NCI-H2029 (cell line): ENCODE measurements around the gene CEP63.

Experiments used
- DNase-seq: peaks from one replicate; lab custom pipeline; 2025; lab: John Stamatoyannopoulos, UW

Gene CEP63

DNA sequence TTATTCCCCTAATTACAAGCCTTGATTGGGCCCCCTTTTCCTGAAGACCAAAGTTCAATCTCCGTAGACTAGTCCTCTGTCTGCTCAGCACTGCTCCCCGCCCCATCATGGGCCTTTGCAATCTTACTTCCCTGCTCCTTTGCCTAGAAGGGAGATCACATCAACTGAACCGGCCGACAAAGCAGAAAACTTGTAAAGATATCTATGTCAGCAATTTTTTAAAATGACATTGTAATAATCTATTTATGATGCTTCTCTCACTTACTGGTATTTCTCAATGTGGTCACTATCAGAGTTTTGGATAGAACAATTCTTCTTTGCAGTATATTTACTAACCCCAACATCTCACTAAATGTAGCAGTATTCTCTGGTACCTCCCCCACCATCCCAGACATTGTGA is 17.3 kb upstream of the CEP63 start:
- DNase-seq = no peak

DNA sequence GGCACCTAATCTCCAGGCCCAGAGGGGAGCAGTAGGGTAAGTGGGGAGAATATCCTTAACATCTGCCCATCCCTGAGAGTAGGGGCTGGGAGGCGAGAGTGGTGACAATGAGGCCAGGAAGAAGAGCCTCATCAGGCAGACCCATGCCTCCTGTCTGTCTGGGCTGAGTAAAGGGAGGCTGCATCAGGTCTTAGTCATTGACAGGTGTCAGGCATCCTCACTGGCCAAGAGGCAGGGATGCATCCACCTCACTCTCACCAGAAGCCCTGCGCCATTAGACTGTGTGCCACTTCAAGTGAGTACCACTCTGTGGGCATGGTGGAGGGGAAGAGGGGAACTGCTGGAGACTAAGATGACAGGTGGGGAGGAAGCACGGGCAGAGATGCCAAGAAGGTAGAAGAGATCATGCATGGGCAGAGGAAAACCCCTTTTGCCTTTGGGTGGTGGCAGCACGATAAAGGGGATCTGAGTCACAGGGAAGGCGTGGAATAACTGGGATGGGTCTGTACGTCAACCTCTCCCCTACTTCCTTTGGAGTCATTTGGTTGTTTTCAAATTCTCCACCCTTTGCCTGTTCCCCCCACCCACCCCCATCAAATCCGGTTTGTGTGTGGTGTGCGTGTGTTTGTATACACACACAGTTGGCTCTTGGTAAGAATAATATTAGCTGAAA is 14.2 kb upstream of the CEP63 start:
- DNase-seq = no peak

DNA sequence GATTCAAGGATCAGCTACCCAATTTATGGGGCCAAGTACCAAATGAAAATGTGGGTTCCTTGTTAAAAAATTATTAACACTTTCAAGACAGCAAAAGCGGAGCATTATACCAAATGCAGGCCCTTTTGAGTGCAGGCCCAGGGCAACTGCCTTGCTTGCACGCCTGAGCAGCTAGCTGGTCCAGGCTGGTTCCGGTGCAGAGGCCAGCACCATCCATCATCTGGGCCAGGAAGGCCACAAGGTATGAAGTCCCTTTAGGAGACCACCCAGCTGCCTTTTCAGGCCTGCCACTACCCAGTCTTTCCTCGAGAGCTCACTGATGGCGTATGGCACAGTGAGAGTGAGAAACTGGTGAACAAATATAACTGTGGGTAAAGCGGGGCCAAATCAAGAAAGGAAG is 13.0 kb upstream of the CEP63 start:
- DNase-seq = no peak

DNA sequence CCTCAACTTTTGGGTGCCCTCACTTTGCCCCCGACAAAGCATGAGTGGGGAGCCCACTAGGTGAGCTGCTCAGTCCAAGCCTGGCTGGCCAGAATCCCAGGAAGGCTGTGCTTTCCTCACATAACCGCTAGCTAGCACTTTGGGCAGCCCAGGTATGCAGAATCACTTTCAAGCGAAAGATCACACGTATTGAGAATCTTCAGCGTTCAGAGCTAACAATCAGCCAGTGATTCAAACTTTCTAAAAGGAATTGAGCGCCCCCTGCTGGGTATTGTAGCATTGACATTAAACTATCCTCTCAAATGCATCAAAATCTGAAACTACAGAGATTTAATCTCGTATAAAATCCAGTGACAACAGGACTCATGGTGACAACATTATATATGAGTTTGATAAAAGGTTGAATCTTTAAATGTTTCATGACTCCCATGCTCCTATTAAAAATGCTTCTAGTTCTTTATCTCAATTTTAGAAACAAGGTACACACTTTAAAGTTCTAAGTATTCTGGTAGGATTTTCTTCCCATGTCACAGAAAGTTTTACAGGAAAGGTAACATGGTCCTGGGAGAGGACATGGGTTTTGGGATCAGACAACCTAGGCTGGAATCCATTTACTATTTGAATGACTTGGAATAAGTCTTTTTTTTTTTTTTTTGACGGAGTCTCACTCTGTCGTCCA is 11.8 kb upstream of the CEP63 start:
- DNase-seq = peak; percentile 55

DNA sequence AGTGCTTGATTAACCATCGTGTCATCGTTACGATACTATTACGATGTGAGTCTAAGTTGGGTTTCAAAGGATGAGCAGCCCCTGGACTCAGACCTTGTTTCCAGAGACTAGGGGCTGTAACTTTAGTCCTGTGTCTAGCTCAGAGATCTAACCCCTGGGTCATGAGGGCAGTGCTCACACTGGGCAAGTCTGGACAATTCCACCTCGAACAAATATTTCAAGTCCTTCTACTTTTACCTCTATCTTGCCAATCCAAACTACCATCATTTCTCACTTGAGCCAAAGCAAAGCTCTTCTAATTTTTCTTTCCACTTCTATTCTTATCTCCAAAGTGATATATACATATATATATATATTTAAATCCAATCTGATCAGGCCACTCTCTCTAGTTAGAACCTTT is 10.9 kb upstream of the CEP63 start:
- DNase-seq = no peak

DNA sequence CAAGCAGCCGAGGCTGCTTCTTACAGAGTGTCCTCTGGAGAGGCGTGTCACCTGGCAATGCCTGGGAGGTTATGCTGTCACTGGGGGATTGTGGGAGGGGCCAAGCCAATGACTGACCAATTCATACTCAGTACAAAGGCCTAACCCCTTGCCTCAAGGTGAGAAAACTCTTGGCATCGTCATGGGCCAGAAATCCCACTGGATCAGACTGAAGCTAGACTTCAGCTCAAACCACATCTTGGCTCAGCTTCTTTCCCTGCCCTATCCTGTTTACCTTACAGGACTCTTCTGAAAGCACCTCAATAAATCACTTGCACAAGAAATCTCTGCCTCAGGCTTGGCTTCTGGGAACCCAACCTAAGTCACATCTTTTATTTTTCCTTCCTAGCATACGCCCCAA is 9.6 kb upstream of the CEP63 start:
- DNase-seq = no peak

DNA sequence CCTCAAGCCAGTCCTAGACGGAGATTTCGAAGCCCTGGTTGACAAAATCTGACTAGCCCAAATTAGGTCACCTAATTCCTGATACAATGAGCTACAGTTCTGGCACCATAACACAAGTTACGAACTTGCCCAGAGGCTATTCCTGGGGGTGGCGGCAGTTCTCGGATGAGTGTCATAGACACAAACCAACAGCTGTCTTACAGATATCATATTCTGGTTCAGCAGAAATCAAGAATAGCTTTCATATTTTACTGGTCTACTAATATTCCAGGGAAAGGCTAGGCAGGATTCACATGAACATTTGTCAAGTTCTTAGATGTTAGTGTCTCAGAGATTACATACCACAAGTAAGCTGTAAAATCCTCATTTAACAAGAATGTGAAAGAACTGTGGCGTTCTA is 8.9 kb upstream of the CEP63 start:
- no peak for DNase-seq

DNA sequence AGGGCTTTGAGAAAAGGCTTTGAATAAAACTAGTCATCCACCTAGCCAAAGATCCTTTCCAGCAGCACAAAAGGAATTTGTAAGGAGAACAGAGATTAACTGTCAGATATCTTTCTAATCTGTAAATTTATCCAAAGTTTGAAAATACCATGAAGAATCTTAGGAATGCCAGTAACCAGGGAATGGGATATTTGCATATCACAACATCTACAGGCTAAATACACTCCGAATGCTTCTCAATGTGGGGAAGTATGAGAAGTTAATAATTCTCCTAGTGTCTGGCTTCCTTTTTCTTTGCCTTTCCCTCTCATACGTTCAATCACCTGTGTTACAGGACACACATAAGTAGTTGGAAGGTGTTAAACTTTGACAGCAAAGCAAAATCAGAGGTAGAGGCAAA is 7.9 kb upstream of the CEP63 start:
- DNase-seq = no peak

DNA sequence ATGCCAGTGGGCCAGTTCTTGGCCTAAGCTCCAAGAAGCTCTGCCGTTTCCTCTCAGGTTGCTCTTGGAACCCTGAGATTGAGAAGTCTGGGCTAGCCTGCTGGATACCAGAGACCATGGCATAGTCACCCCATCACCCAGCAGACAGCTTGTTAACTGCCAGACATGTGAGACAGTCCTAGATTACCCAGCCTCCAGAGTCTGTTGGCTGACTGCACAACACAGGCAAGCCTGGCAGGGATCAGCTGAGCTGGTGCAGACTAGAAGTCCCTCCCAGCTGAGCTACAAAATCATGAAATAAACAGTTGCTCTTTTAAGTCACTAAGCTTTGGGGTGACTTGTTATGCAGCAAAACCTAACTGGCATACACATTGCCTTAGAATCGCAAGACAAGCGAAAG is 5.3 kb upstream of the CEP63 start:
- DNase-seq = no peak

DNA sequence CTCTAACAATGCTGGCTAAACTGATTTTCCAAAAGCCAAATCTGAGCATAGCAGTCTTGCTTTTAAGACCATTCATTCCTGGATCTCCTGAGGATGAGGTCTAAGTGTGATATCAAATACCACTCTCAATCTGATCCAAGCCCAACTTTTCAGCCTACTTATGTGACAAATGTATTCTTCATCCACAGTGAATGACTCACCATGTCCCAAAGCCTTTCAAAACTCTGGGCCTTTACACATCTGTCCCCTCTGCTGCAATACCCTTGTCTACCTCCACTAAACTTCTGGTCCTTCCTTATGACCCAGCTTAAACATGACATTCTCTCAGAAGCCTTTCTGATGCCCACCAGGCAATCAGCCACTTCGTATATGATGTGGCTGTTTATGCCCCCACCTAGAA is 4.7 kb upstream of the CEP63 start:
- no peak for DNase-seq

DNA sequence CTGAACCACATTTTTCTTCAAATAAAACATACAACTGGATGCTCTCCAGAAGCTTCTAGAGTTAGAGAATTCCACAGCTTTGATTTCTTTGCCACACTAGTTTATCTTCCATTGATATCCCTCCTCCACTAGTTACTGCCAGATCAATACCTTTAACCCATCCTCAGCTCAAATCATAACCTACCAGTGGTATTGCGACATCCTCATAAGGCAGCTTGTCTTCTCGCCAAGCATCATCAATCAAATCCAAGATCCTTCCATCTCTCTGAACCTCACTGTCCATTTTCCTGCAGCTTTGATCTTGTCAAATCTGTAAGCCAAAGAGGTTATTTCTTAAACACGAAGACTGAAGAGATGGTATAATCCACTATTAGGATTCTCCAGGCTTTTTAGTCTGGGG is 3.2 kb upstream of the CEP63 start:
- DNase-seq = no peak

DNA sequence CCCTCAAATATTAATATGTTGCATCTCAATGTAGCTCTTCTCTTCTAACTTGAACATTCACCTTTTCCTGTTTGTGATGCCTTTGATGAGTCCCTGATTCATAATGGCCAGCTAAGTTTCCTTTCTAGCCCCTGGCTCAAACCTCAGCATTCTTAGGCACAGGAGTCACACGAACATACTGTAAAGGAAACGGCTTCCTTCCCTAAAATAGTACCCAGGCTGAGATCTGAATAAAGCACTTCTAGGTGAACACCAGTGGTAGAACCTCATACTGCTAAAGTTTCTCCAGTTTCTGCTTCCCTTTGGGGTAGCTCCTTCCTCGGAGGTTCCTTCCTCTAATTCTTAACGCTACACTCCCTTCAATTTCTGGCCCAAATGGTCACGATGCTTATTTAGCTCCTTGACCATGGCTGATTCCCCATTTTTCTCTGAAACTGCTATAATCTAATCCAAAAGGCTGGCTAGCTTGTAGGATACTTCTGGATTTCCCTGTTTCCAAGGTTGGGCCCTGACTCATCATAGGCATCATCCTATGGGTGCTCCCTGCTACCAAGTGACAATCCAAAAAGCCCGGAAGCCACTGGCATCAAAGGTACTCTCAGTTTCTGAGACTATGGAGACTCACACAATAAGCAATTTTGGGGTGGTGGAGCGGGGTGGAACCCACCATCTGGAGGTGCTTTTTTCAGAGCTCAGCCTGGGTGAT is 2.5 kb upstream of the CEP63 start:
- DNase-seq = no peak

DNA sequence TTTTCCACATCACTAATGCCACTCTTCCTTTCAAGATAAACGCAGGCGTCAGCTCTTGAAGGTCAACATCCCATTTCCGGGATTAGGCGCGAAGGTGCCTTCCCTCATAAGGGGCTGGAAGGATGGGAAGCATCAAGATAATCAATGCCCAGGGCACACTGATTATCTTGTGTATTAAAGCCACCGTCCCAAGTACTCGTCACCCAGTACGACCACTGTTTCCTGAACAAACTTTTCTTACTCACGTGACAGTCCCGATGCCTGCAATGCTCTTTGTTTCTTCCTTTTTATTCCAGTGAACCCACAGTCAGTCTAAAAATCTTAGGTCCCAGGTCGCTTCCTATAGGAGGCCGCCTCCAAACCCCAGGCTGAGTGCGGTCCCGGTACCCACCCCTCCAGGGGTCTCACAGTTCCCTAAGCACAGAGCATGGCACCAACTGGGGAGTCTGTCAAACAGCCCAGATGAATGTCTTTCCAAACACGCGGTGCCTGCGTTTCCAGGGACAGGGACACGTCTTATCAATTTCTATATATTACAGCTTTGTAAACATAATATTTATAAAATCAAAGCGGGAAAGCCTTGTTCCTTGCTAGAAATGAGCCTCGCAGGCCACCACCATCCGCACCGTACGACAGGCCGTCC is 661 bp upstream of the CEP63 start:
- peak; percentile 69 for DNase-seq

DNA sequence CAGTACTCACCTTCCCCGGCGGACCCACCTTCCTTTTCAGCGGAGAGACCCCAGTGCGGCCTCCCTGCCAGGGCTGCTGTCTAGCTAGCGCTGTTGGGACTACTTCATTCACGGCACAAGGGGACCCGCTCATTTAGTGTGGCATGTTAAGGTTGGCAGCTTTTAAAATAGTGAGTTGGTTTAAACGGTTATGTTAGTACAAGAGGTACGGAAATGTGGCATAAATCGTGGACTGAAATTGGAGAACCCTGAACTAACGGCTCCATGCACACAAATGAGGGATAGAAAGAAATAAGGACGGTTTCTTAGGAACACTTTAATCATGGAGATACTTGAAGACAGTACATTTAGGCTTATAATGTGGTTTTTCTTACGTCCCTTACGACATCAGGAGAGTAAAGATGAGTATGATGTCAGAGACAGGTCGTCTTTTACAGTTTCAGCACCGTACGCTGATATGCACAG is 752 bp downstream of the CEP63 start:
- DNase-seq = peak; percentile 13

DNA sequence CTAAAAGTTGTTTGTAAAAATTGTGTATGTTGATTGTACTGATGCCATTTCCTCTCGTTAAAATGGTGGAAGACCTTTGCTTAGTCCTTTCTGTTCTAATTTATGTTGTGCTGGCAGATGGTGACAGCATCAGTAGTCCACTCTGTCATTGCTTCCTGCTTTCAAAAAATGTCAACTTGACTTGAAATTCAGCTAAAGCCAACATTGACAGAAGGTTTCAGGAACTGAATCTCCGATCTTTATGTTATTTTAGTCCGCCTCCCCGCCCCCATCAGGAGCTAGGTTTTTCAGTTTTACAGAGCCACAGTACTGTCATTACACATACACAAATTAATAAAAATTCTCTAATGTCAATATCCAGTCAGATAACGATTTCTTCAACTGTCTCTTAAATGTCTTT is 1.5 kb downstream of the CEP63 start:
- peak; percentile 6 for DNase-seq

DNA sequence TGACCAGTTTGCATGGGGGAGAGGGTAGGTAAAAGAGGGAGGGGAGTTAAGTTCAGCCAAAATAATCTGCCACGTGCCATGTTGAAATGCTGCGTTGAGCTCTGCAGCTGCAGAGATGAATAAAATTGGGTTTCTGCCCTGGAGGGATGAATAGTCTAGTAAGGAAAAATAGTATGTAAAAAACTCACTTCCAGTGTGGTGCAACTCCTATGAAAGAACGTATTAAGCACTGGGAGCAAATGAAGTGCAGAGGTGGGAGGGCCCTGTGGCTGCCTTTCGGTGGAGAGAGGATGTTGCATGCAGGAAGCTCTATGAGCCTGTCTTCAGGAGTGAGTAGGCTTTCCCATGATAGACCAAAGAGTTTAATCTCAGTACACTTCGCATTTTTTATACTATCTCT is 8.6 kb downstream of the CEP63 start:
- DNase-seq = no peak

DNA sequence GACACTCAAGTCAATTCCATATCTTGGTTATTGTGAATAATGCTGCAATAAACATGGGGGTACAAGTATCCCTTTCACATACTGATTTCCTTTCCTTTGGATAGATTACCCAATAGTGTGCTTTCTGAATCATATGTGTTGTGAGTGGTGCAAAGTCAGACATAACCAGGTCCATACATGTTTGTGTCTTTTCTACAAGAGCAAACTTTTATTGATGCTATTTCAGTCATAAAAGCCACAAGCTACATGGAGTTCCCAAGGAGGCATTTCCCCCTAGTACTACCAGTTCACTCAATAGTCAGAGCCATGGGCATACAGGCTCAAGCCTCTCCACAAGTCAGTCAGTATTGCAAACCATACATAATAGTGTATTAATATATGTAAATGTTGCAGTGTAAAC is 10.1 kb downstream of the CEP63 start:
- DNase-seq = no peak

DNA sequence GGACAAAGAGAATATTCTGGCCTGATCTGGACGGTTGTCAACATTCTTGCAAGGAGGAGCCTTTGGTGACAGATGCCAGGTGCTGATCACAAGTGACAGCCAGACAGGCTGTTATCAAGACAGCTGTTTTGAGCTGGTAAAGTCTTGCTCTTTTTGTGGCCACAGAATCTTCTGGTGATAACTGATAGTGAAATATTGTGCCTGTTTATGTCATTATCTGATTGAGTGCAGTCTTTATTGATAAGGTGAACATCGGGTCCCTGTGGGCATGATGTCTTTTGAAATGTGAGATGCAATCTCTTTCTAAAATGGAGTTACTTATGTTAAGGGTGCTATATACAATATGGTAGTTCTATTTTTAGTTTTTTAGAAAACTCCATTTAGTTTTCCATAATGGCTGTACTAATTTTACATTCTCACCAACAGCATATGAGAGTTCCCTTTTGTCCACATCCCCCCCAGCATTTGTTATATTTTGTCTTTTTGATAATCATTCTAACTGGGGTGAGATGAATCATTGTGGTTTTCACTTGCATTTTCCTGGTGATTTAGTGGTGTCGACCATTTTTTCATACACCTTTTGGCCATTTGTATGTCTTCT is 10.7 kb downstream of the CEP63 start:
- DNase-seq = no peak

DNA sequence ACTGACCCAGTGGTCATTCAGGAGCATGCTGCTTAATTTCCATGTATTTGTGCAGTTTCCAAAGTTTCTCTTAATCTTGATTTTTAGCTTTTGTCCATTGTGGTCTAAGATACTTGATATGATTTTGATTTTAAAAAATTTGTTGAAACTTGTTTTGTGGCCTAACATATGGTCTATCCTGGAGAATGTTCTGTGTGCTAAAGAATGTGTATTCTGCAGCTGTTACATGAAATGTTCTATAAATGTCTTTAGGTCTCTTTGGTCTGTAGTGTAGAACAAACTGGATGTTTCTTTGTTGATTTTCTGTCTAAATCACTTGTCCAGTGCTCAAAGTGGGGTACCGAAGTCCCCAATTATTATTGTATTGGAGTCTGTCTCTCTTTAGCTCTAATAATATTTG is 17.4 kb downstream of the CEP63 start:
- no peak for DNase-seq

DNA sequence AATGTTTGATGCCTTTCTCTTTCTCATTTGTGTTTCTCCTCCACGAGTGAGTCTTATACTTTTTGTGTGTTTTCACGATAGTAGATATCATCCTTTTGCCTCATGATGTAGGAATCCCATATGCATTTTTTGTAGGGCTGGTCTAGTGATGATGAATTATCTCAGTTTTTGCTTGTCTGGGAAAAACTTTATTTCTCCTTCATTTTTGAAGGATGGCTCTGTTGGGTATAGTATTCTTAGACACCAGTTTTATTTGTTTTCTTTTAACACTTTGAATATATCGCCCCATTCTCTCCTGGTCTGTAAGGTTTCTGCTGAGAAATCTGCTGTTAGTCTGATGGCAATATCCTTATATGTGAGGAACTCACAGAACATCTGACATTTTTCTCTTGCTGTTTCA is 18.3 kb downstream of the CEP63 start:
- DNase-seq = no peak

DNA sequence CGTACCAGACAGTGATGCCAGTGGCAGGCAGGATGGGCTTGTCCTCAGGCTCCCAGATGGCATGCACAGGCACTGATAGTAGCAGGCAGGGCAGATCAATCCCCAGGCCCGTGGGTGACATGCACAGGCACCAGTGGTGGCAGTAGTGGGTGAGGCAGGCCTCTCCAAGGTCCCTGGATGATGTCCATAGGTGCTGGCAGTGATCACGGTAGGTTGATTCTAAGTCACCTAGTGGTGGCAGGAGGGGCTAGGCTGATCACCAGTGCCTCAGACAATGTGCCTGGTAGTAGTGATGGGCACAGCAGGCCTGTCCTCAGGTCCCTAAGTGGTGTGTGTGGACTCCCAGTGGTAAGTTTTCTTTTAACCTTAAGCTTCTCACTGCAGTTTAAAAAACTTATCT is 19.6 kb downstream of the CEP63 start:
- no peak for DNase-seq

DNA sequence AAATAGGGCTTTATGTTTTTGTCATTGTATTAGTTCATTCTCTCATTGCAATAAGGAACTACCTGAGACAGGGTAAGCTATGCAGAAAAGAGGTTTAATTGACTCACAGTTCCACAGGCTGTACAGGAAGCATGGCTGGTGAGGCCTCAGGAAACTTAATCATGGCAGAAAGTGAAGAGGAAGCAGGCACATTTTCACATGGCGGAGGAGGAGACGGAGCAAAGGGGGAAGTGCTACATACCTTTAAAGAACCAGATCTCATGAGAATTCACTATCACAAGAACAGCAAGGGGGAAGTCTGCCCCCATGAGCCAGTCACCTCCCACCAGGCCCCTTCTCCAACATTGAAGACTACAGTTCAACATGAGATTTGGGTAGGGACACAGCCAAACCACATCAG is 25.6 kb downstream of the CEP63 start:
- DNase-seq = no peak

DNA sequence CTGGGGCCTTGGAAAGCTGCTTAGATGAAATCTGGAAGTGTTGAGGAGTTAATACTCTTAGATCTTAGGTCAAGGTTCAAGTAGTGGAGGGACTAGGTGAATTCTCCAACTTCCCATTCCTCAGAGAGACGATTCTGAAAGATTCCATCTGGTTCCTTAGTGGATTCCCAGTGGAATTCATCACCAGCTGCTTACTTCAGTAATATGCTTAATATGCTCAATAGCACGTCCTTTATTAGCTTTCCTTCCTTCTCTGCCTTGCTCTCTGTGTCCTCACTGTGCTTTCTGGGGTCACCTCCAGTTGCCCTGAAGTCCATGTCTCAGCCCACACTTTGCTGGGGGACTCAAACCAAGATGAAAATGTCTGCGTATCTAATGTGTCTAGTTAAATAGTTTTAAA is 31.0 kb downstream of the CEP63 start:
- DNase-seq = no peak
